Glutamatergic neuron (in vitro differentiated cells): ENCODE data around the gene VPS33B. TPM values are rescaled to one million over a fixed set of nuclear protein-coding genes. Genes with fewer than 3 reads are reported as not detected.
A peak's percentile ranks its signal among the peaks of the same experiment; 100 is the strongest.

Experiments used
- DNase-seq: peaks from one replicate; pipeline ENCODE4 v3.0.0; 2022
- H3K27ac Mint-ChIP-seq: one replicate; pipeline ENCODE4 v1.8.0; 2020; ENCODE audit warnings: mild to moderate bottlenecking, mixed read lengths, inconsistent platforms; ENCODE audit not compliant: unreplicated experiment
- H3K27me3 Mint-ChIP-seq: one replicate; pipeline ENCODE4 v1.8.0; 2020; ENCODE audit warnings: mild to moderate bottlenecking, moderate library complexity, mixed read lengths, inconsistent platforms; ENCODE audit not compliant: unreplicated experiment
- H3K36me3 Mint-ChIP-seq: one replicate; pipeline ENCODE4 v1.8.0; 2020; ENCODE audit warnings: mild to moderate bottlenecking, mixed read lengths, inconsistent platforms; ENCODE audit not compliant: unreplicated experiment
- H3K4me1 Mint-ChIP-seq: one replicate; pipeline ENCODE4 v1.8.0; 2020; ENCODE audit warnings: mild to moderate bottlenecking, low read depth, mixed read lengths, inconsistent platforms; ENCODE audit not compliant: unreplicated experiment
- H3K4me3 Mint-ChIP-seq: one replicate; pipeline ENCODE4 v1.8.0; 2020; ENCODE audit warnings: mild to moderate bottlenecking, mixed read lengths, inconsistent platforms; ENCODE audit not compliant: unreplicated experiment
- H3K9me3 Mint-ChIP-seq: one replicate; pipeline ENCODE4 v1.8.0; 2020; ENCODE audit warnings: mild to moderate bottlenecking, moderate library complexity, mixed read lengths, inconsistent platforms; ENCODE audit not compliant: unreplicated experiment
- total RNA-seq: library from RNA; stranded (reverse); fragmentation: NEBNext Ultra II Directional; extraction: Animal tissue kit (Norgen Biotek cat#: 25700); gene quantifications from one replicate; pipeline ENCODE4 v1.2.1, GENCODE V29; 2021; ENCODE audit not compliant: unreplicated experiment
- TF ChIP-seq, protein P1 (sequence below): fragments of 200-600 bp; sonication (generic); IDR thresholded peaks from one replicate; pipeline ENCODE4 v1.5.0; 2021; ENCODE audit not compliant: partially characterized antibody, unreplicated experiment

Gene VPS33B
- total RNA-seq, 1 donor from 2014 or later: 31.7 TPM

GRCh38 chr15:91001209-91001608, 21.2 kb downstream of the VPS33B start:
- Mint-ChIP-seq H3K36me3 (peaks cover 6% of the 10 kb centered on the region), H3K4me3 (no peak overlapping the region), H3K27me3 (peaks cover 4% of the 10 kb centered on the region), H3K9me3 (peaks cover 2% of the 10 kb centered on the region), H3K27ac (no peak overlapping the region), H3K4me1 (peaks cover 6% of the 10 kb centered on the region)
- DNase-seq: no peak
- TF ChIP-seq, protein P1, sequence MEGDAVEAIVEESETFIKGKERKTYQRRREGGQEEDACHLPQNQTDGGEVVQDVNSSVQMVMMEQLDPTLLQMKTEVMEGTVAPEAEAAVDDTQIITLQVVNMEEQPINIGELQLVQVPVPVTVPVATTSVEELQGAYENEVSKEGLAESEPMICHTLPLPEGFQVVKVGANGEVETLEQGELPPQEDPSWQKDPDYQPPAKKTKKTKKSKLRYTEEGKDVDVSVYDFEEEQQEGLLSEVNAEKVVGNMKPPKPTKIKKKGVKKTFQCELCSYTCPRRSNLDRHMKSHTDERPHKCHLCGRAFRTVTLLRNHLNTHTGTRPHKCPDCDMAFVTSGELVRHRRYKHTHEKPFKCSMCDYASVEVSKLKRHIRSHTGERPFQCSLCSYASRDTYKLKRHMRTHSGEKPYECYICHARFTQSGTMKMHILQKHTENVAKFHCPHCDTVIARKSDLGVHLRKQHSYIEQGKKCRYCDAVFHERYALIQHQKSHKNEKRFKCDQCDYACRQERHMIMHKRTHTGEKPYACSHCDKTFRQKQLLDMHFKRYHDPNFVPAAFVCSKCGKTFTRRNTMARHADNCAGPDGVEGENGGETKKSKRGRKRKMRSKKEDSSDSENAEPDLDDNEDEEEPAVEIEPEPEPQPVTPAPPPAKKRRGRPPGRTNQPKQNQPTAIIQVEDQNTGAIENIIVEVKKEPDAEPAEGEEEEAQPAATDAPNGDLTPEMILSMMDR: no peak

DNA sequence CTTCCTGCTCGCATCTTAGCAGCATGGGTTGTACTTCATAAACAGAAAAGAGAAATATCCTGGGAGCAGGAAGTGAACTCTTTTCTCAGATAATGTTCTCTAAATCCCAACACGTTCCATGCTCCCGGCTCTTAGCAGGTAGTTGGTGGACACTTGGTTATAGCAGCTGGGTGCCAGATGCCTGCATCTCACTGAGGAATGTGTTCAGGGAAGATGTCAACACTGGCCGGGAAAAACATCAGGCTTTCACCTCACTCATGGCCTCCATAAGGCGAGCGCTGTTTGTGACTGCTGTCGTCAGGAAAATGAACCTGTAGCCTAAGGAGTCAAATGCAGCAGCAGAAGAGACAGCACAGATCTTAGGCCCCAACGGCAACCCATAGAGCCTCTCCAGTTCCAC, 23.7 kb downstream of the VPS33B start:
- Mint-ChIP-seq H3K27me3 (peaks cover 10% of the 10 kb centered on the region), H3K36me3 (peaks cover 6% of the 10 kb centered on the region), H3K4me3 (no peak overlapping the region), H3K27ac (no peak overlapping the region), H3K9me3 (peaks cover 2% of the 10 kb centered on the region), H3K4me1 (peaks cover 12% of the 10 kb centered on the region)
- TF ChIP-seq, protein P1: no peak
- no peak for DNase-seq

DNA sequence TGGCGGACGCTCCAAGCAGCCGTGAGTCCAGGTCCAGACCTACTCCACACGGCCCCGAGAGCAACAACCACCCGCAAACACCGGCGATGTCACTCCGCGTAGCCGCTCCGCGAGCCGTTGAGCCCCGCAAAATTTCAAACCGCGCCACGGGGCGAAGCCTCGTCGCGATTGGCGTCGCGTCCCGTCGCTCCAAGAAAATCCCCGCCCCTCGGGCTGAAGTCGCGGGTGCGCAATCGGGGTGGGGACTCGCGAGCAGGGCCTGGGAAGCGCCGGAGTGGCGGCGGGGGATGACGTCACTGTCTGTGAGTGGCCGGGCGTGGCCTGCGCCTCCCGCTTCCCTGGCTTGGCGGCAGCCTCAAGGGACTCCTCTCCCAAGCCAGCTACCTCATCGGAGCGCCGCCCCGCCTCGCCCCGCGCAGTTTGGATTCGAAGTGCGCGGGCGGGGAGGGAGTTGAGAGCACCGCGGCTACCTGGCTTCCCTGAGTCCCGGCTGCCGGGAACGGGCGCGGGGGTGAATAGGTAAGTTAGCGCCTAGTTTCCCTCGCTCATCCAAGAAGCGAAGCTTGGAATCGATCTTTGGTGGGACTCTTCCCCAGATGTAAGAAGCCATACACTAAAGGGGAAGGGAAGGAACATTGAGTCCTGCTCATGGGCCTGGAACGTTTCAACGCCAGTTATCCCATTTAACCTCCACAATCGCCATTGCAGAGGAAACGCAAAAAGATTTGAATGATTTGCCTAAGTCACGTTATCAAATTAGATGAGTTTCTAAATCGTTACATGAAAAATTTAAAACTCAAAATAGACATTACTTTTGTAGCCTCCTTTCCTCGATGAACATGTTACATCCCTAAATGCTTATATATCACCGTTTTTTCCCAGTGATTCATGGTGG, 27.7 kb downstream of the VPS33B start, which contains the start of gene PRC1:
Gene PRC1 (minus strand): TSS at position 119 of the 895 bp plus-strand sequence. CDS start 118 bp downstream, at position 1.
- Mint-ChIP-seq H3K4me1 (peaks cover 12% of the 10 kb centered on the region), H3K27ac (peak within 1 kb of the TSS; percentile 95), H3K36me3 (no peaks in the 10 kb centered on the region), H3K9me3 (peaks cover 10% of the 10 kb centered on the region), H3K4me3 (peak within 1 kb of the TSS; percentile 98), H3K27me3 (peaks cover 9% of the 10 kb centered on the region)
- peak; percentile 100 for DNase-seq
- TF ChIP-seq, protein P1: no peak

DNA sequence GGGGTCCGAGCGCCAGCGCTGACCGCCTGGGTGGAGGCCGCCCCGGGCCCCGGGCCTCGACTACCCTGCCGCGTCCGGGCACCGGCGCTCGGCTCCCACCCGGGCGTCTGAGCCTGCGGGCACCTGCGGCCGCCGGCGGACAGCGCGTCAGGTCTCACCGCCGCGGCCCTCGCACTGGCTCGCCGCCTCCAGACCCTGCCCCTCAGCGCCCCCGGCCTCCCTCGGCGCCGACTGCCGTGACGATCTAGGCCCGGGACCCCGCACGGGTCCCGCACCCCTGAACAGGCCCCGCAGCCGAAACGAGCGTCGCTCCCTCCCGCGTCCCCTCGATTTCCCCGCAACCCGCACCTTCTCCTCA, 28.4 kb downstream of the VPS33B start:
- peak overlapping the region; percentile 98 for H3K4me3 Mint-ChIP-seq
- DNase-seq: peak; percentile 47
- peaks cover 8% of the 10 kb centered on the region for H3K9me3 Mint-ChIP-seq
- TF ChIP-seq, protein P1: no peak
- peaks cover 9% of the 10 kb centered on the region for H3K27me3 Mint-ChIP-seq
- H3K27ac Mint-ChIP-seq: peak overlapping the region; percentile 95
- H3K4me1 Mint-ChIP-seq: peaks cover 12% of the 10 kb centered on the region
- no peaks in the 10 kb centered on the region for H3K36me3 Mint-ChIP-seq
